ENCODE results near the gene BIN1.

The BIN1 gene

DNA sequence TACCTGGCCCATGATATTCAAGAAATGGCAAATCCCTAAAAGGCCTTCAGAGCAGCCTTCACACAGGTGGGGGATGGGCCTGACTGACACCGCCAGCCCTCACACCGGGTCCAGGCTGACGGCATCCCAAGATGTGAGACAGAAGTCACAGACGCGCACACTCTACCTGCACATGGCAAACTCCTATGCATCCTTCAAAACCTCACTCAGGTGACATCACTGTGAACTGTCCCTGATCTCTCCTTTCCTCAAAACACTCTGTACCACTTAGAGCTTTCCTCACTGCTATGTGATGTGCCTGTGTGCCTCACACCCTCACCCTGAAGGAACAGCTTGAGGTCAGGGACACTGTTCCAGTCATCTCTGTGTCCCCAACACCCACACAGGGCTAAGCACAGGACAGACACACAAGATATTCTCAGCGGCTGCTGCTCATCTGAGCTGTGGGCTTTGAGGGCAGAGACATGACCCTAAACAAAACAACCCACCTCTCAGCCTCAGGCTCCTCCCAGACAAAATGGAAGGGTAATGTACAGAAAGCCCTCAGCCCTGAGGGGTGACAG, 27.5 kb downstream of the BIN1 start:
- in situ Hi-C loops (cut with HindIII; ENCODE audit: low sequenced_read_pairs), result no loop called here

DNA sequence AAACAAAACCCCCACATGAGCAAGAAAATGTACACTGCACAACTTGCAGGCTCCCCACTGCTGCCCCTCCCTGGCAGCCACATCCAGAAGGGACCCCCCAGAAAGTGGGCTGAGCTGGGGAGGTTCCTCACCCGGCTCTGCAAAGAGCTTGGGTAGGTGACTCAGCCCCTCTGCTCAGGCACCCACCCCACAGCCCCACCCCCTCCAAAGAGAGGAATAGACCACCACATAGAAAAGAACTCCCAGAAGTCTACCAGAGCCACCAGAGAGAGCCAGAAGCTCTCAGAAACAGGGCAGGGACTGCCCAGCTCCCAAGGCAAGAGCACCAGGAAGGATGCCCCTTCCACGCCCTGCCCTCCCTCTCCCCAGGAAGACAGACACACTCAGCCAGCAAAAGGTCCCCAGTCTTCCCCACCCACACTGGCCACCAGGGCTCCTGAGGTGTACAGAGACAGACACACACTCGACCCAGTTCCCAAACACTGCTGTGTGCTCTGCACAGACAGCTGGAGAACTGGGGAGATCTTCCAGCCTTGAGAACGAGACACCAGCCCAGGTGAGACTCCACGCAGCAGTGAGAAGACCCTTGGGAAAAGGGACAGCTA, 28.2 kb downstream of the BIN1 start:
- in situ Hi-C loops (cut with HindIII; ENCODE audit: low sequenced_read_pairs), result no loop called here

DNA sequence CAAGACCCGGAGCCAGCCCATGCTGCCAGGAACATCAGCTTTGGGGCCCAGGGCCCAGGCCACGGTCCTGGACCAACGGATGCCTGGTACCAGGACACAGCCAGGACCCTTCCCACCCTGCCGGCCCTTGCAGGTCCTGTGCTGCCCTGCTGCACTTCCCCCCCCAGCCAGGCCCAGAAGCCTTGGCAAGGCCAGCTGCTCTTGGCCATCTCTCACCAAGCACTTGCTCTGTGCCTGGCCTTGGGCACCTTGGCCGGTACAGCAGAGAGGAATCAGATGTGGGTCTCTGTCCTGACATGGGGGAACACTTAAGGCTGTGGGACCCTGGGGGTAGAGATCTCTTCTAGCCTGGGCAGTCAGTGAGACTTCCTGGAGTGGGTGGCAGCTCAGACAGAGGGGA, 28.9 kb downstream of the BIN1 start:
- in situ Hi-C loops (cut with HindIII; ENCODE audit: low sequenced_read_pairs), result no loop called here

DNA sequence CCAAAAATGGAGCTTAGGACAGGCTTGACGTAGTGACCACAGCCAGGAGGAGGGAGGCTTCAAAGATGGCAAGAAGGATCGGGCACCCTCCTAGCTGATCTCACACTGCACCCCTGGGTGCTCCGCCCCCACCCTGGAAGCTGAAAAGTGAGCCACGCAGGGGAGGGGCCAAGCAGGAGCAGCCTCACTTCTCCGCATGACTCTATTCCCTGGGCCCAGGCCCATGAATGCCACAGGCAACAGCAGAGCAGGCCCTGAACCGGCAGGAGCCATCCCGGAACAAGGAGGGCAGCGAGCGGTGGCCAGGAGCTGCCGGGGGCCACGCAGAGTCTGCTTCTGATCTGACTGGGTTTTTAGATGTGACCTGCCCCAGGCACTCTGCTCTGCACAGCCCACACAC, 30.0 kb downstream of the BIN1 start:
- in situ Hi-C loops (cut with HindIII; ENCODE audit: low sequenced_read_pairs), result no loop called here

DNA sequence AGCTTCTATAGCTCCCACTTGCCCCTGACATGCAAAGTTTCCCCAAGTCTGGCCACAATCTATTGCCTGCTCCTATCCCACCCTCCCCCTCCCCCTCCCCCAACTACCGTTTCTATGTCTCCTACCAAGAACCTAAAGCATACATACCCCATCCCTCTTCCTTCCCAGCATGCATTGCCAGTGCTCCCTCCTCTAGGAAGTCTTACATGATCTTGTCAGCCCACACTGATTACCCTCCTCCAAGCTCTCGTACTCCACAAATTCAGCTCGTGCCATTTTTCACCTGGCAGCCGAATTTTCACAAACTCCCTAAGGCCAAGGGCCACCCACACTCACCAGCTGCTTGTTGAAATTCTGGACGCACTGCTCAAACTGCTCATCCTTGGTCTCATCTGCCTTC, 30.7 kb downstream of the BIN1 start:
- in situ Hi-C loops (cut with HindIII; ENCODE audit: low sequenced_read_pairs), result no loop called here

DNA sequence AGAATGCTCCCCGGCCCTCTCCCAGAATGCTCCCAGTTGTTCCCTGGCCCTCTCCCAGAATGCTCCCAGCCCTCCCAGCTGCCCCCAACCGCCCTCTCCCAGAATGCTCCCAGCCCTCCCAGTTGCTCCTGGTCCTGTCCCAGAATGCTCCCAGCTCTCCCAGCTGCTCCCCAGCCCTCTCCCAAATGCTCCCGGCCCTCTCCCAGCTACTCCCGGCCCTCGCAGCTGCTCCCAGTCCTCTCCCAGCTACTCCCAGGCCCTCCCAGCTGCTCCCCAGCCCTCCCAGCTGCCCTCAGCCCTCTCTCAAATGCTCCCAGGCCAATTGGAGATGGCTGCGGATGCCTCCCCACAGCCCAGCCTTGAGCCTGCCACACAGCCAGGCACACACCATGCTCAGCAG, 31.1 kb downstream of the BIN1 start:
- in situ Hi-C loops (cut with HindIII; ENCODE audit: low sequenced_read_pairs), result no loop called here

DNA sequence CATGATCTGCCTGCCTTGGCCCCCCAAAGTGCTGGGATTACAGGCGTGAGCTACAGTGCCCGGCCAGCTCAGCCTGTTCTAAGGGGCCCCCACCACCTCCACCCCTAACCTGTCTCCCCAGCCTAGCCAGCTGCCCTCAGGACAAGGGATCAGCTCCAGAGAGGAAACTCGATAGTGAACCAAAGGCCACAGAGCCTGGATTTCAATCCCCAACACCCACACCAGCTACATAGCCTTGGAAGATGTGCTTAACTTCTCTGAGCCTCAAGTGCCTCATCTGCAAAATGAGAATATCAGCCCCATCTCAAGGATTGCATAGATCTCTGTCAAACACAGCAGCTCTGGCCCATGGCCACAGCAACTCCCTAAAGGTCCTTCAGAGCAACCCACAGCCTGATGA, 32.0 kb downstream of the BIN1 start:
- in situ Hi-C loops (cut with HindIII; ENCODE audit: low sequenced_read_pairs), result no loop called here

DNA sequence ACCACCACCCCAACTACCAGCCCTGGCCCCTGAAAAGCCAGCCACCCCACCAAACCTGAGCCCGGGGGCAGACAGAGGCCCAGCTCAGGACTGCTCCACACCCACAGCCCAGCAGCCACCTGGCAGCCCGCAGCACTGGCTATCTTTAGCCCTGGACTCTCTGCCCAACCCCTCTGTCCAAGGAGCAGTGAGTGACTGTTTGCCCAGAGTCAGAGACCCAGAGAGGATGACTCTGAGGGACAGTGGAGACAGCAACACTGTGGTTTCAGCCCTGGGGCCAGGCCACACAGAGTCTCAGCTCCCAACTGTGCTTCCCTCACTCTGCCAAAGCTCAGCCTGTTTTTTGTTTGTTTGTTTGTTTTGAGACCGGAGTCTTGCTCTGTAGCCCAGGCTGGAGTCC, 32.6 kb downstream of the BIN1 start:
- in situ Hi-C loops (cut with HindIII; ENCODE audit: low sequenced_read_pairs), result no loop called here

DNA sequence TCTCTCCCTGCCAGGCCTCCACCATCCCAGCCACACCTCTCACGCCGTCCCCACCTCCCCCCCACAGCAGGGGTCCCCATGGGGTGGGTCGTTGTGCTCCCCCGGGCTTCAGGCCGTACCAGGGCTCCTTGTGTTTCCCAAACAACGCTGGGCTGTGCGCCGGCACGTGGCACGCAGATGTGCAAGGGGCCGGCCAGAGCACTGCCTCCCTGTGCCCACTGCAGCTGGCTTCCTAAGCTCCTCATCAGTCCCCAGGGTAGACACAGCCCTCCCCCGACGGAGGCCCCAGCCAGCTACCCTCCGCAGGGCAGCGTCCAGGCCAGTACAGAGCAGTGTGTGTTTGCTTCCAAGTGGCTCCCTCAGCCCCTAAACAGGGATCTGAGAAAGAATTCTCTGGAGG, 34.0 kb downstream of the BIN1 start:
- in situ Hi-C loops (cut with HindIII; ENCODE audit: low sequenced_read_pairs), result no loop called here

DNA sequence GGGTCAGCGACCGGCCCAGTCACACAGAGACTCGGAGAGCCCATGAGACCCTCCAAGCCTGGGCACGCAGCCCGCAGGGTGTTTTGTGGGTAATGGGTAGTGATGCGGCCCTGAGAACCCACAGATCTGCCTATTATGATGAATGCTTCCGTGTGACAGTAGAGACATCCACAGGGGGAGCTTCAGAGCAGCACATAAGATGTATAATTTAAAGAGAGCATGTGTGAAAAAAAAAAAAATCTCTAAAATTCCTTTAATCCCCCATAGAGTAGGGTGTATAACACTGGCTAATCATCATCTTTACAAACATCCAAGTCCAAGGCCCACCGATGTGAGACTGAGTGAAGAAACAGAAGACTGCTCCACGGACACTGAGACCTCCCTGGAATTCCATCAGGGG, 34.6 kb downstream of the BIN1 start:
- in situ Hi-C loops (cut with HindIII; ENCODE audit: low sequenced_read_pairs), result no loop called here

DNA sequence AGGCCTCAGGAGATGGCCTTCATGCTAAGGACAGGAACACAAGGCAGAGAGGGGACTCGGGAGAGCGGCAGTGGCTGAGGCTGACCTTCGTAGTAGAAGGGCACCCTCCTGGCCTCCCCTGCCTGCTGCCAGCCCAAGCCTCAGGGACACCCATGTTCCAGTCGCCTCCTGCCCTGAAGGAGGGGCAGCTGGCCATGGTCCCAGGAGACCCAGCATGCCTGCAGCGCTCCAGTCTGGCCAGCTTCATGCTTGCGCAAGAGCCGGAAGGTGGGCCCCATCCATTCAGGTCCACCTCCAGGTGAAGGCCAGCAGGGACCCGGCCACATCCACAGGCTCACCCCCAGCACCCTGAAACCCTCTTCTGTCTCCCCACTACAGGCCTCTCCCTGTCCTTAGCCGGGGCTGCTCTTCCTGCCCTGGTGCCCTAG, 35.0 kb downstream of the BIN1 start:
- in situ Hi-C loops (cut with HindIII; ENCODE audit: low sequenced_read_pairs), result no loop called here

DNA sequence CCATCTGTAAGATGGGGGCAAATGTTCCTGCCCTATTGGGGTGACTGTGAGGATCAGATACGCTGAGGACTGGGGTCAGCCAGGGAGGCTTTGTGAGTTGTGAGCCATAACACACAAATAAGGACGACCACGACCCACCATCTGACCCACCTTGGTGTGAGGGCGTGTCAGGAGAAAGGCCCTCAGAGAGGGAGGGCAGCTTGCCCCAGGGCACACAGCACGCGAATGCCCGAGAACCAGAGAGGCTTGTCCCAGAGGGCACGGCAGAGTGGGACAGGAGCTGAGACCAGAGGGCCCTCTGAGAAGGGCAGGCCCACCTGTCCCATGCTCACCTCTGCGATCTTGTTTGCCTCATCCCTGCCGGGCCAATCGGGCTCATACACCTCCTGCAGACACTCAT, 36.7 kb downstream of the BIN1 start:
- in situ Hi-C loops (cut with HindIII; ENCODE audit: low sequenced_read_pairs), result no loop called here

DNA sequence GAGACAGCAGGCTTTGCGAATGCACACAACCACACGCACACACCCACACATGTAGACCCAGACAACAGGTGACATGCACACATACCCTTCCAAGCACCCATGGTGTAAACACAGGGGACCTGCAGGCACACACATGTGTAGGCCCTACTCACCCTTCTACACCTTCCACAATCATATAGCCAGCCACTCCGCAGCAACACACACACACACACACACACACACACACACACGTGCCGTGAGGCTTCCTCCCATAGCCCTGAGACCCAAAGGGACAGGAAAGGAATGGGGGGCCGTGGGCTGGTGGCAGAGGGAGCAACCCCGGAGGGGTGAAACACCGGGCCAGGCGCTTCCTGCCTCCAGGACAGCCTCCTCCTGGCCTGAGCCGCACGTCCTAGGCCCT, 37.4 kb downstream of the BIN1 start:
- in situ Hi-C loops (cut with HindIII; ENCODE audit: low sequenced_read_pairs), result no loop called here

DNA sequence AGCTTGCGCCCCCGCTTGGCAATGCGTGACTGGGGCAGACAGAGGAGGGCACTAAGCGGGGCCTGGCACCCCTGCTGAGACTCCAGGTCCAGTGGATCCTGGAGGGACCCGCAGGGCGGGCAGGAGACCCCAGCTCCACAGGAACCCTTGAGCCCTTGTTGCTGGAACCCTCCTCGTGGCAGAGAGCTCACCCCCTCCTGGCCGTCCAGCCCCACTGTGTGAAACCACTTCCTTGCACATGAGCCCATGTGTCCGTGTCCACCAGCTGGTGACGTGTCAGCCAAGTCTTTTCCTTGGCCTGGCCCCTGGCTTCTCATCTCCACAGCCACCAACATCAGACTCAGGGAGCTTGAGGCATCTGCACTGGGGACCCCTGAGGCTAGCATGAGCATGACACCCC, 38.0 kb downstream of the BIN1 start:
- in situ Hi-C loops (cut with HindIII; ENCODE audit: low sequenced_read_pairs), result no loop called here

DNA sequence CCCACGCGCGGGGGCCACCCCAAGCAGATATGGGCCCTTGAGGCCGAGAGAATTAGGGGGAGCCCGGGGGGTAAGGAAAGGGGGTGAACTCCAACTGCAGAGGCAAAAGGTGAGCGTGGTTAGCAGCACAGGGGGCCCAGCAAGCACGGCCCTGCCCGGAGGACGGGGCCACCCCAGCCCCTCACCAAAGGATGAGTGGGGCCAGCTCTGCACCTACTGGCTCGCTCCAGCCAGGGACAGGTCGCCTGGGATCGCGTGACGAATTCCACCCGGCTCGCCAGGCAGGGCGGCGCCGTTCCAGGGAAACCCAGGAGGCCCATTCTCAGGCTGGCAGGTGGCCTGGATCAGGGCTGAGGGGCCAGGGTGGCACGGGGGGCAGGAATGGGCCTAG, 38.6 kb downstream of the BIN1 start:
- in situ Hi-C loops (cut with HindIII; ENCODE audit: low sequenced_read_pairs), result no loop called here

DNA sequence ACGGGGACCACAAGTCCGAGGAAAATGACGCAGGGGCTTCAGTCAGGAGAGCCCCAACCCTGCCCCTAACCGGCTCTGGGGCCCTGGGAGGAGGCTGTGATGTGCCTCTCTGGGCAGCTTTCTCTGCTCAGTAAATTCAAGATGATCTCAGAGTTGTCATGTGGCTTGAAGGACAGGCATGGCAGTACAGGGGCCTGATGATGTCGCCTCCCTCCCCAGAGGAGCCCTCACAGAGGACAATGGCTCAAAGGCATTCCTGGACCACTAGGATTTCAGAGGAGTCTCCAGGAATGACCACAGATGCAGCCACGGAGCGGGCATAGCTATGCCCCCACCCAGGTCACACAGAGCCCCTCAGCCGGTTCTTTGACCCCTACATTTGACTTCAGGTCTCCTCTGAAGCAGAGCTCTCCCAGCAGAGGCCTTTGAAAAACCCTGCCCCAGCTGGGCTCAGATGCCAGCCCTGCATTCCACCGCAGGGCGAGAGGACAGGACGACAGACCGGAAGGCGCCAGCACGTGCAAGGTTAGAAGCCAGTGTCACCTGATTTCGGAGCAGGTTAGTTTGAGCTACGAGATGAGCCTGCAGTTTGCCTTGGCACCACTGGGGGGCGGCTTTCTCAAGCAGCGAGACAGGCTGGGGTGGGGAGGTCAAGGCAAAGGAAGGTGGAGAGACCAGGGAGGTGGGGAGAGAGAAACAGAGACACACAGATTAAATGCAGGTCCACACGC, 39.2 kb downstream of the BIN1 start:
- in situ Hi-C loops (cut with HindIII; ENCODE audit: low sequenced_read_pairs), result no loop called here

DNA sequence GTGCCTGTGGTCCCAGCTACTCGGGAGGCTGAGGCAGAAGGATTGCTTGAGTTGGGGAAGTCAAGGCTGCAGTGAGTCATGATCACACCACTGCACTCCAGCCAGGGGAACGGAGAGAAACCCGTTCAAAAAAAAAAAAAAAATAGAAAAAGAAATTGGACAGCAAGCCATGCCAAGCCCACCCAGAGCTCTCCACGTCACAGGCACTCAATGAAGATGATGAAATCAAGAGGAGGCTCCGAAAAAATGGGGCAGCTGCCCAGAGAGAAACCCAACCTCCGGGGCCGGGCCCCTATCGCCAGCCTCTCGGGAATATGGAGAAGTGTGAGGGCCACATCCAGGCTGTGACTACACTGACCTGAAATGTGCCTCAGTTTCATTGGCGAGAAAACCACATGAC, 40.0 kb downstream of the BIN1 start:
- in situ Hi-C loops (cut with HindIII; ENCODE audit: low sequenced_read_pairs), result no loop called here

DNA sequence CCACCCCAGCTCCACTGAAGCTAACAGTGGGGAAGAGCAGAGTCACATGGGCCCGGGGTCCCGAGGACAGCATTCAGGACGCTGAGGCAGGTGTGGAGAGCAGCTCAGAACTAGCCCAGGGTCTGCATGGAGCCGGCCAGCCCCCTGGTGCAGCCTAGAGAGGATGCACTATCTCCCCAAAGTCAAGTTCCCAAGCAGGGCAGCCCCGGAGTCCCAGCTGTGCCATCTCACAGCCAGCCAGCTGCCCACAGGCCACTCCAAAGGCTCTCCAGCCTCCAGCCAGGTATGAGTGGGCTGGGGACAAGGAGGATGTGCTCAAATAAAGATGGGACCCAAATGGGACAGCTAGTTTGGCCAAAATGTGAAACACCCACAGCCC, 41.0 kb downstream of the BIN1 start:
- in situ Hi-C loops (cut with HindIII; ENCODE audit: low sequenced_read_pairs), result no loop called here

DNA sequence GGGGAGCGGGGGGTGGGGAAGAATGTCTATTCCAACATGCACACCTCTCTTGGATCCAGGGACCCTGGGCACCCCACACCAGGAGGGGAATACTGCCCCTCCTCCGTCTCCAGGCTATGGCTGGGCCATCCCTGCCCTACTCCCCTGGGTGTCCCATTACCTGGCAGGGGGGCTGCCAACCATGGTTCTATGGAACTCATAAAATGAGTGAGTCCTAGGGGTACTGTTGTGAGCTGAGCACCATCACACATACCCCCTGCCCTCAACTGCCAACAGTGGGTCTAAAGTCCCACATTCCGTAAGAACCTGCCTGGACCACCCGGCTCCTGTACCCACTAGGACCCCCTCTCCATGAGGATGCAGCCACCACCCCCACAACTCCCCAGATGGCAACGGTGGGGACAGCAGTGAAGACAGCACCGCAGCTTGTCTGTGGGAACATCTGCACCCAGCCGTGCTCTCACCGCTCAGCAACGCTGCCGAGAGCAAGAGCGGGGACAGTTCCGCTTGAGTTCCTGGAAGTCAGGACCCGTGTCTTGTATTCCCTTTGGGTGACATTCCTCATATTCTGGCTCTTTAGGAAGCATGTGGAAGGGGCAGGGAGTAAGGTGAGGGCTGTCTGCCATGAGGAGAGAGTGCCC, 41.5 kb downstream of the BIN1 start:
- in situ Hi-C loops (cut with HindIII; ENCODE audit: low sequenced_read_pairs), result no loop called here

DNA sequence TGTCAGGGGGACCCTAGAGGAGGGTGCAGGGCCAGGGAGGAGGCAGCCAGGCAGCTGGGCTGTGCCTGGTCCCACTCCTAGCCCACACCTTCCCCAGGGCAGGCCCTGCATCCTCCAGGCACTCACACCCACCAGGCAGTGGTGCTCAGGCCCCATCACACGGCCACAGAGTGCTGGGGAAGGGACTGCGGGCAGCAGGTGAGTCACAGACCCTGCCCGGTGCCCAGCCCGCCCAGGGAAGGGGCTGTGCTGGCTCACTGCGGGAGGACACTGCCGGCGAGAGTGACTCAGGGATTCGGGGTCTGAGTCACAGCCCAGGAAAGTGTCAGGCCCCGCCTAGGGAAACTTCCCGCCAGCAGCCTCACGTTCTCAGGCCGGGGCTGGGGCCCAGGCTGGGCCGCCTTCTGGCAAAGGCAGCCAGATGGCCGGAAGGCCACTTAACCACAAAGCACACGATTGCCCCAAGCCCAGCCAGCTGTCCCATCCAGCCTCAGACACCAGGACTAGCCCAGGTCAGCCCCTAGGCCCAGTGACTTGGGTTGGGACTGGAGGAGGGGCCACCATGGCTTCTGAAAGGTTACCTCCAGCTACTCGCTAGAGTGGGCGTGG, 42.2 kb downstream of the BIN1 start:
- in situ Hi-C loops (cut with HindIII; ENCODE audit: low sequenced_read_pairs), result no loop called here

DNA sequence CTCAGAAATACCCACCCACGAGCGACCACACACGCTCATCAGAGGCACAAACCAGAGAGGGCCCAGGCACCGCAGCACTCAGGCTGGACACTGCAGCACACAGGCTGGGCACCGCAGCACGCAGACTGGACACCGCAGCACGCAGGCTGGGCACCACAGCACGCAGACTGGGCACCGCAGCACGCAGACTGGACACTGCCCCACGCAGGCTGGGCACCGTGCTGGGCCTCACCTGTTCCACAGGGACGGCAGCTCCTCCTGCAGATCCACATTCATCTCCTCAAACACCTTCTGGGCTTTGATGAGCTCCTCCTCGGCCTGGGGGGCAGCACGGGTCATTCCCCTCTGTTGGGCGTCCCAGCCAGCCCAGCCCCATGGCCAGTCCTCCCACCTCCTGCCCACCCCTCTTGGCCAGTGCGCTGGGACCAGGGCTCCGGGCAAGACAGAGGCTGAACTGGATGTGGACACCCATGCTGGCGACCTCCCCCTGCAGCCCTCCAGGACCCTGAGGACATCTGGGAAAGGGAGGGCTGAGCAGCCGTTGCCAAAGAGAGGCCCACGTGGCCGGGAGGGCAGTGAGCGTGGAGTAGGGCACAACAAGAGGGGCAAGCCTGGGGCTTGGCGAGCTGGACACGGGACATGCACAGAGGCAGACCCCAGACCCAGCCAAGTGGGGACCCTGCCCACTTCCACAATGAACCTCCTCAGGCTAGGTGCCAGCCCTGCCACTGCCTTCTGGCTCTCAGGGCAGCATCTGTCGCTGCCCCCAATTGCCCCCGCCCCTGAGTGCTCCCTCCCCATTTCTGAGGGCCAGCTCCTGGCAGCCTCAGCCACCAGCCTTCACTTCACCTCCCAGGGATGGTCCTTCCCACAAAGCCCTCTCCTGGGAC, 43.0 kb downstream of the BIN1 start:
- in situ Hi-C loops (cut with HindIII; ENCODE audit: low sequenced_read_pairs), result no loop called here
